ENCODE measurements around the gene LGMN. TPM values are rescaled to one million over a fixed set of nuclear protein-coding genes. Genes with fewer than 3 reads are reported as not detected.
A peak's percentile ranks its signal among the peaks of the same experiment; 100 is the strongest.

Gene LGMN
- total and polyA plus RNA-seq, 2 of the 13 experiments (the other 11 are each of a cell fraction or from before 2014, with no cell fraction given): 28.9 to 76.4 TPM

DNA sequence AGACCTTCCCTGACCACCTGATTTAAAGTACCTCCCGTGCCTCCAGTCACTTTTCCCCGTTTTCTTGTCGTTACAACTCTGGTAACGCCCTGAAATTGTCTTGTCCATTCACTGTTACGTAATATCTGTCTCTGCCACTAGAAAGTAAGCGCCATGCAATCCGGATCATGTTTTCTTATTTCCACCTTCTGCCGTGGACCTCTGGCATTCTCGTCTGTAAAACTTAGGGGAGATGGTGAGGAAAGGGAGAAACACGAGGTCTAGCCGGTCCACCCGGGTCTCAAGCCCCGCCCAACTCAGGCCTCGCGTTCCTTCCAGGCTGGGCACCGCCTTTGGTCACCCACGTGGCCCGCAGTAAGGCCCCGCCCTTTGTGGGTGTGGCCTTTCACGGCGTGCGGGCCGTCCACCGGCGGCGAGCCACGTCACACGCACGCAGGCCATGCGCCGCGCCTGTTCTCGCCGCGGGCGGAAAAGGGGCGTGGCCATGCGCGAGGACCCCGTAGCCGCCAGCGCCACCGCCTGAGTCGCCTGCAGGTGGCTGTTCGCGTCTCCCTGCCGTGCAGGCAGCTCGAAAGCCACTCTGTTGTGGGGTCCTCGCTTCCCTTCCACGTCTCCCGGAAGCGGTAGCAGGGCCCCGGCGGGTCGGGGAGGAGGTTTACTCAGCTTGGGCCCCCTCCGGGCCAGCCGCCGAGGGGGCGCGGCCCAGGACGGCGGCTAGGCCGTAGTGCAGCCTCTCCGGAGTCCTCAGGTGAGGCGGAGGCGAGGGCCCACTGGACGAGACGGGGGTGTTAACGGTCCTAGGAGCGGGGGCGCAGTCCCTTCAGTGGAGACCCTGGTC lies 45.5 kb upstream of the LGMN start, which contains the start of gene GOLGA5 (continued):
- peak; percentile 87 for TF ChIP-seq HDAC1 (CRISPR knock-in tag; IDR thresholded peaks at IDR 0.05)
- TF ChIP-seq CREM (IDR thresholded peaks at IDR 0.05): peak; percentile 62
- peak; percentile 10; the same call in 1 of the 2 replicates for TF ChIP-seq CREM (CRISPR knock-in tag; IDR thresholded peaks at IDR 0.05)
- peak; percentile 97 for TF ChIP-seq MXD4 (CRISPR knock-in tag; IDR thresholded peaks at IDR 0.05)
- TF ChIP-seq, protein P1, sequence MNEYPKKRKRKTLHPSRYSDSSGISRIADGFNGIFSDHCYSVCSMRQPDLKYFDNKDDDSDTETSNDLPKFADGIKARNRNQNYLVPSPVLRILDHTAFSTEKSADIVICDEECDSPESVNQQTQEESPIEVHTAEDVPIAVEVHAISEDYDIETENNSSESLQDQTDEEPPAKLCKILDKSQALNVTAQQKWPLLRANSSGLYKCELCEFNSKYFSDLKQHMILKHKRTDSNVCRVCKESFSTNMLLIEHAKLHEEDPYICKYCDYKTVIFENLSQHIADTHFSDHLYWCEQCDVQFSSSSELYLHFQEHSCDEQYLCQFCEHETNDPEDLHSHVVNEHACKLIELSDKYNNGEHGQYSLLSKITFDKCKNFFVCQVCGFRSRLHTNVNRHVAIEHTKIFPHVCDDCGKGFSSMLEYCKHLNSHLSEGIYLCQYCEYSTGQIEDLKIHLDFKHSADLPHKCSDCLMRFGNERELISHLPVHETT (CRISPR knock-in tag; conservative IDR thresholded peaks at IDR 0.05): peak; percentile 91
- no peak for TF ChIP-seq RELA (CRISPR knock-in tag; IDR thresholded peaks at IDR 0.05)
- TF ChIP-seq ZNF292 (CRISPR knock-in tag; IDR thresholded peaks at IDR 0.05; ENCODE audit: borderline replicate concordance, low read depth): 0 out of 2 replicates have a peak, but pooled peaks have one; percentile 20
- TF ChIP-seq POGZ (CRISPR knock-in tag; IDR thresholded peaks at IDR 0.05): peak; percentile 94
- no peak for TF ChIP-seq PAF1 (CRISPR knock-in tag; IDR thresholded peaks at IDR 0.05)
- TF ChIP-seq ZIK1 (CRISPR knock-in tag; IDR thresholded peaks at IDR 0.05; ENCODE audit: borderline replicate concordance, low read depth): no peak; the same call in 1 of the 2 replicates
- peak; percentile 61 for TF ChIP-seq ZNF607 (CRISPR knock-in tag; IDR thresholded peaks at IDR 0.05; ENCODE audit: borderline replicate concordance)
- TF ChIP-seq NR1H2 (CRISPR knock-in tag; IDR thresholded peaks at IDR 0.05; ENCODE audit: borderline replicate concordance, low read depth): no peak
- peak; percentile 90 for TF ChIP-seq POLR2G (IDR thresholded peaks at IDR 0.05; ENCODE audit: low read depth, low read length)
- no peak for TF ChIP-seq TRIM24 (CRISPR knock-in tag; IDR thresholded peaks at IDR 0.05)
- TF ChIP-seq, protein P2, sequence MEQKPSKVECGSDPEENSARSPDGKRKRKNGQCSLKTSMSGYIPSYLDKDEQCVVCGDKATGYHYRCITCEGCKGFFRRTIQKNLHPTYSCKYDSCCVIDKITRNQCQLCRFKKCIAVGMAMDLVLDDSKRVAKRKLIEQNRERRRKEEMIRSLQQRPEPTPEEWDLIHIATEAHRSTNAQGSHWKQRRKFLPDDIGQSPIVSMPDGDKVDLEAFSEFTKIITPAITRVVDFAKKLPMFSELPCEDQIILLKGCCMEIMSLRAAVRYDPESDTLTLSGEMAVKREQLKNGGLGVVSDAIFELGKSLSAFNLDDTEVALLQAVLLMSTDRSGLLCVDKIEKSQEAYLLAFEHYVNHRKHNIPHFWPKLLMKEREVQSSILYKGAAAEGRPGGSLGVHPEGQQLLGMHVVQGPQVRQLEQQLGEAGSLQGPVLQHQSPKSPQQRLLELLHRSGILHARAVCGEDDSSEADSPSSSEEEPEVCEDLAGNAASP (CRISPR knock-in tag; IDR thresholded peaks at IDR 0.05; ENCODE audit: borderline replicate concordance): peak; percentile 64; the same call in 1 of the 2 replicates
- TF ChIP-seq SMYD3 (CRISPR knock-in tag; IDR thresholded peaks at IDR 0.05): 0 out of 2 replicates have a peak, but pooled peaks have one; percentile 3
- TF ChIP-seq CHD2 (IDR thresholded peaks at IDR 0.05; ENCODE audit: low read depth, low read length): peak; percentile 79
- TF ChIP-seq, protein P3, sequence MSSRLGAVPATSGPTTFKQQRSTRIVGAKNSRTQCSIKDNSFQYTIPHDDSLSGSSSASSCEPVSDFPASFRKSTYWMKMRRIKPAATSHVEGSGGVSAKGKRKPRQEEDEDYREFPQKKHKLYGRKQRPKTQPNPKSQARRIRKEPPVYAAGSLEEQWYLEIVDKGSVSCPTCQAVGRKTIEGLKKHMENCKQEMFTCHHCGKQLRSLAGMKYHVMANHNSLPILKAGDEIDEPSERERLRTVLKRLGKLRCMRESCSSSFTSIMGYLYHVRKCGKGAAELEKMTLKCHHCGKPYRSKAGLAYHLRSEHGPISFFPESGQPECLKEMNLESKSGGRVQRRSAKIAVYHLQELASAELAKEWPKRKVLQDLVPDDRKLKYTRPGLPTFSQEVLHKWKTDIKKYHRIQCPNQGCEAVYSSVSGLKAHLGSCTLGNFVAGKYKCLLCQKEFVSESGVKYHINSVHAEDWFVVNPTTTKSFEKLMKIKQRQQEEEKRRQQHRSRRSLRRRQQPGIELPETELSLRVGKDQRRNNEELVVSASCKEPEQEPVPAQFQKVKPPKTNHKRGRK (CRISPR knock-in tag; IDR thresholded peaks at IDR 0.05): no peak
- TF ChIP-seq, protein P4, sequence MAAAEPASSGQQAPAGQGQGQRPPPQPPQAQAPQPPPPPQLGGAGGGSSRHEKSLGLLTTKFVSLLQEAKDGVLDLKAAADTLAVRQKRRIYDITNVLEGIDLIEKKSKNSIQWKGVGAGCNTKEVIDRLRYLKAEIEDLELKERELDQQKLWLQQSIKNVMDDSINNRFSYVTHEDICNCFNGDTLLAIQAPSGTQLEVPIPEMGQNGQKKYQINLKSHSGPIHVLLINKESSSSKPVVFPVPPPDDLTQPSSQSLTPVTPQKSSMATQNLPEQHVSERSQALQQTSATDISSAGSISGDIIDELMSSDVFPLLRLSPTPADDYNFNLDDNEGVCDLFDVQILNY (CRISPR knock-in tag; conservative IDR thresholded peaks at IDR 0.05): 0 out of 2 replicates have a peak, but pooled peaks have one; percentile 25
- TF ChIP-seq ZNF709 (CRISPR knock-in tag; IDR thresholded peaks at IDR 0.05): peak; percentile 69
- peak; percentile 57; the same call in 1 of the 2 replicates for TF ChIP-seq ESRRA (CRISPR knock-in tag; IDR thresholded peaks at IDR 0.05; ENCODE audit: low read depth)
